ENCODE results near the gene TNC. TPM values are rescaled to one million over a fixed set of nuclear protein-coding genes. Genes with fewer than 3 reads are reported as not detected.

TNC gene
- total and polyA plus RNA-seq, 10 of the 15 experiments (the other 5 are each of a cell fraction or from before 2014, with no cell fraction given), result 0.05 to 4.2 (median 0.14) TPM

GRCh38 chr9:115135821-115136778 is 18.1 kb upstream of the TNC start:
- WGBS (ENCODE audit: insufficient coverage, insufficient replicate concordance, low lambda C conversion rate, missing lambda C conversion rate), result 55% methylated on average over 8 of the region's 8 CpGs

GRCh38 chr9:115134941-115135340 is 17.0 kb upstream of the TNC start:
- H3K27ac ChIP-seq (ENCODE audit: control insufficient read depth, insufficient read depth), result no peak overlapping the region
- no peak for DNase-seq (ENCODE audit: low read depth, low spot score)
- no peak overlapping the region for H3K4me3 ChIP-seq
- intact Hi-C loops (cut with micrococcal nuclease; ENCODE audit: unreplicated experiment) (no loop called here), in situ Hi-C loops (cut with MboI) (no loop called here)
- no peaks in the 10 kb centered on the region for H3K79me2 ChIP-seq (ENCODE audit: control insufficient read depth, insufficient read depth, low read length)
- no peaks in the 10 kb centered on the region for H3K4me1 ChIP-seq (ENCODE audit: control insufficient read depth, insufficient read depth, low read length)
- ChIA-PET POLR2A (no interaction called here), CTCF (no interaction called here), RAD21 (ENCODE audit: unreplicated experiment) (no interaction called here), SMC1A (ENCODE audit: uncharacterized antibody, unreplicated experiment) (no interaction called here)
- BruUV-seq (replicated peaks), result no TSS peak
- ATAC-seq, result no peak
- no peaks in the 10 kb centered on the region for H3K9me3 ChIP-seq (replicated peaks; ENCODE audit: control insufficient read depth, insufficient read depth, low read length)
- no peak for FAIRE-seq
- TF ChIP-seq KLF5 (IDR thresholded peaks at IDR 0.05; ENCODE audit: partially characterized antibody) (no peak), REST (IDR thresholded peaks at IDR 0.05; ENCODE audit: low read depth, low read length) (no peak), DPF2 (IDR thresholded peaks at IDR 0.05) (no peak), BMI1 (IDR thresholded peaks at IDR 0.05; ENCODE audit: borderline replicate concordance) (no peak), JUNB (IDR thresholded peaks at IDR 0.05) (no peak)
- WGBS (ENCODE audit: insufficient coverage, insufficient replicate concordance, low lambda C conversion rate, missing lambda C conversion rate), result 10% methylated on average over 4 of the region's 4 CpGs
- no peaks in the 10 kb centered on the region; a peak in 1 of 4 replicates for H3K27me3 ChIP-seq (replicated peaks in 1 of 2; ENCODE audit: control insufficient read depth in 2 of 2, insufficient read depth in 2 of 2, low read length in 1 of 2)
- no peaks in the 10 kb centered on the region for H3K36me3 ChIP-seq (ENCODE audit: control insufficient read depth in 2 of 2, insufficient read depth in 2 of 2, low read length in 1 of 2)
- no peaks in the 10 kb centered on the region for H4K20me1 ChIP-seq (ENCODE audit: control insufficient read depth, insufficient read depth)
- H3K4me2 ChIP-seq (ENCODE audit: control insufficient read depth, insufficient read depth), result no peak overlapping the region
- H3K9ac ChIP-seq (ENCODE audit: control insufficient read depth, insufficient read depth, low read length), result no peak overlapping the region
- H2AFZ ChIP-seq (ENCODE audit: control insufficient read depth, low read depth, low read length), result no peak overlapping the region

More at GRCh38 chr9:115135821-115136778, 18.1 kb upstream of the TNC start:
- H3K9me3 ChIP-seq (replicated peaks; ENCODE audit: control insufficient read depth, insufficient read depth, low read length), result no peaks in the 10 kb centered on the region
- no peak for FAIRE-seq
- H3K4me2 ChIP-seq (ENCODE audit: control insufficient read depth, insufficient read depth), result no peak overlapping the region
- in situ Hi-C loops (cut with MboI) (no loop called here), intact Hi-C loops (cut with micrococcal nuclease; ENCODE audit: unreplicated experiment) (no loop called here)
- CTCF ChIA-PET, result no interaction called here
- no peaks in the 10 kb centered on the region for H3K79me2 ChIP-seq (ENCODE audit: control insufficient read depth, insufficient read depth, low read length)
- no peak overlapping the region for H3K4me3 ChIP-seq
- SMC1A ChIA-PET (ENCODE audit: uncharacterized antibody, unreplicated experiment), result interaction anchor here (1.0 to 1.6 kb wide), 3 partner anchors 9 to 56 kb away, joined by 3 to 7 read pairs (median 3); no protein-coding TSS in a partner anchor
- H3K27ac ChIP-seq (ENCODE audit: control insufficient read depth, insufficient read depth), result no peak overlapping the region
- no peaks in the 10 kb centered on the region for H3K4me1 ChIP-seq (ENCODE audit: control insufficient read depth, insufficient read depth, low read length)
- POLR2A ChIA-PET, result no interaction called here
- H4K20me1 ChIP-seq (ENCODE audit: control insufficient read depth, insufficient read depth), result no peaks in the 10 kb centered on the region
- RAD21 ChIA-PET (ENCODE audit: unreplicated experiment), result no interaction called here
- peak; percentile 31; the same call in 1 of the 3 replicates for ATAC-seq
- no peak for DNase-seq (ENCODE audit: low read depth, low spot score)
- H3K36me3 ChIP-seq (ENCODE audit: control insufficient read depth in 2 of 2, insufficient read depth in 2 of 2, low read length in 1 of 2), result no peaks in the 10 kb centered on the region
- no peak overlapping the region for H3K9ac ChIP-seq (ENCODE audit: control insufficient read depth, insufficient read depth, low read length)
- BruUV-seq (replicated peaks), result no TSS peak
- TF ChIP-seq MEF2B (IDR thresholded peaks at IDR 0.05; ENCODE audit: partially characterized antibody, poor library complexity, severe bottlenecking), result no peak
- TF ChIP-seq BCL11A (IDR thresholded peaks at IDR 0.05; ENCODE audit: low read depth, low read length), result peak; percentile 52; the same call in 1 of the 2 replicates
- TF ChIP-seq MTA2 (IDR thresholded peaks at IDR 0.05; ENCODE audit: low read depth), result peak; percentile 74
- no peak for TF ChIP-seq TCF3 (IDR thresholded peaks at IDR 0.05; ENCODE audit: borderline replicate concordance, insufficient read depth, low read depth, low read length)
- TF ChIP-seq EP300 (IDR thresholded peaks at IDR 0.05; ENCODE audit: borderline replicate concordance in 1 of 2, control insufficient read depth in 1 of 2, low read depth in 2 of 2, low read length in 2 of 2), result no peak
- TF ChIP-seq IKZF2 (IDR thresholded peaks at IDR 0.05), result 0 out of 4 replicates have a peak, but pooled peaks have one; percentile 17 to 18
- no peaks in the 10 kb centered on the region; a peak in 1 of 4 replicates for H3K27me3 ChIP-seq (replicated peaks in 1 of 2; ENCODE audit: control insufficient read depth in 2 of 2, insufficient read depth in 2 of 2, low read length in 1 of 2)
- H2AFZ ChIP-seq (ENCODE audit: control insufficient read depth, low read depth, low read length), result no peak overlapping the region
